NCI-H2196 treated with DMSO at 0.1 percent for 48 hours (cell line): ENCODE results near the gene LCLAT1.
A peak's percentile ranks its signal among the peaks of the same experiment; 100 is the strongest.
"Not testable (repeated sequence)": the region's sequence is repeated elsewhere in the genome, so short reads cannot be mapped to it uniquely, and the experiment has no call there.

ENCODE experiments used
- DNase-seq: peaks from one replicate; lab custom pipeline; 2025; ENCODE audit not compliant: unreplicated experiment; lab: John Stamatoyannopoulos, UW

LCLAT1 gene

DNA sequence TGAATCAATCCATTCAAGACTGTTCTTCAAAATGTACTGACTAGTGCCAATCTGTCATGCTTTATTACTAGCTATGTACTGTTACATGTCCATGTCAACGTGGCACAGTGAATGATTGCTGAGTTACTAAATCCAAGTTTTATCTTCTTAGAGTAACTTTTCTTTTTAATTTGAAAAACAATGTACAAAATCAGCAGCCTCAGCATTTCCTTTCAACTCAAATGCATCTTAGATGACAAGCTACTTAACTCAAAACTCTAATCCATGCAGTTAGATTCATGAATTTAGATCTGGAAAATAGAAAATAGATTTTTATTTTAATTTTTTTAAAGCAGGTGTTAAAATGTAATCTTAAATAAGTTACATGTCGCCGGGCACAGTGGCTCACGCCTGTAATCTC is 186.0 kb downstream of the LCLAT1 start:
- DNase-seq, result no peak

GRCh38 chr2:30636311-30636710 is 189.3 kb downstream of the LCLAT1 start:
- no peak for DNase-seq

DNA sequence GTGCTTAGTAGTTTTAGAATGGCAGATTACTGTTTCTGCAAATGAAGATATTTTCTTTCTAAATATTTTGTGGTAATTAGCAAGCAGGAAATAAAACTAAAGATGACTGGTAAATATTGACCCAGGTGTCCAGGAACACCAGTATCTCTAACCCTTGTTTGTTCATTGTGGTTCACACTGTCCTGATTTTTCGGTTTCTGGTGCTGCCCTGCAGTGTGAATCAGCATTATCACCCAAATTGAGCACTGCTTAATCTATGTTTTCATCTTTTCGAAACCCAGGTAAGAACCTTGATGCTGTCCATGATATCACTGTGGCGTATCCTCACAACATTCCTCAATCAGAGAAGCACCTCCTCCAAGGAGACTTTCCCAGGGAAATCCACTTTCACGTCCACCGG is 192.8 kb downstream of the LCLAT1 start:
- DNase-seq, result no peak

DNA sequence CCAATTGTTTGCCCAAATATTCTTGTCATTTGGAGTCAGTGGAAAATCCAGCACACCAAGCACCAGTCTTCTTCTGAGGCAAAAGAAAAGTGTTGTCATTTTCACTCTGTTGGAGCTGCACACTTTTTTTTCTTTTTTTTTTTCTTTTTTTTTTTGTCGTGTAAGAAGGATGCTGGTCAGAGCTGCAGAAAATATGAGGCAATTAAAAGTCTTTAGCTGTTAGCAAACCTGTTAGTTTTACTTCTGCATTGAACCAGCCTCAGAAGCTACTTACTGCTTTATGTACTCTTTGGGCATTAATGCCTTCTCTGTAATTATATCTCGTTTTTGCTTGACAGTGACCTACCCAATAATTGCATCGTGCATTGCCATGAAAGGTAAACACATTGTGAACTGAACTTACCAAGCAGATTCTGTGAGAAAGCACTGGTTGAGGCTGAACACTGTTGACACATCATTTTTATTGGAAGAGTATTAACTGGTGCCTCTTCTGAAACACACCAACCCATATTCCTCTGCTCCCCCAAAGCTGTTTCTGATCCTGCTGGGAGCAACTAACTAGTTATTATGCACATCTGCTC is 194.8 kb downstream of the LCLAT1 start:
- no peak for DNase-seq

DNA sequence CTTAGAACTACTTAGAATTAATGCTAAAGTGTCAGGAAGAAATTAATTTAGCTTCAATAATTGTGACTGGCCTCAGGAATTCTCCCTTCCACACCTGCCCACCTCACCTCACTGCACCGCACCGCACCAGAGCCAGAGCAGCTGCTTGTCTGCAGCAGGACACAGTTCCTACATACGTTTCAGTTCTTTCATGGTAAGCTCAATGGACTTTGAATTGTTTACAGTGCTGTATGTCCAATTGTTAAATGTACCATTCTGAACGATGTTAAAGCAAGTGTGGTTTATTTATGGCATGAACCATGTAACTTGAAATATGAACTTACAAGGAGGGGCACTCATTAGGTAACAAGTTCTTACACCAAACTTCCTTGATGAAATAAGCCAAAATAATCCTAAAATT is 196.0 kb downstream of the LCLAT1 start:
- DNase-seq, result not testable (repeated sequence)

- DNase-seq, result no peak
These were observed 196.6 kb downstream of the LCLAT1 start for GRCh38 chr2:30643674-30644073.

DNA sequence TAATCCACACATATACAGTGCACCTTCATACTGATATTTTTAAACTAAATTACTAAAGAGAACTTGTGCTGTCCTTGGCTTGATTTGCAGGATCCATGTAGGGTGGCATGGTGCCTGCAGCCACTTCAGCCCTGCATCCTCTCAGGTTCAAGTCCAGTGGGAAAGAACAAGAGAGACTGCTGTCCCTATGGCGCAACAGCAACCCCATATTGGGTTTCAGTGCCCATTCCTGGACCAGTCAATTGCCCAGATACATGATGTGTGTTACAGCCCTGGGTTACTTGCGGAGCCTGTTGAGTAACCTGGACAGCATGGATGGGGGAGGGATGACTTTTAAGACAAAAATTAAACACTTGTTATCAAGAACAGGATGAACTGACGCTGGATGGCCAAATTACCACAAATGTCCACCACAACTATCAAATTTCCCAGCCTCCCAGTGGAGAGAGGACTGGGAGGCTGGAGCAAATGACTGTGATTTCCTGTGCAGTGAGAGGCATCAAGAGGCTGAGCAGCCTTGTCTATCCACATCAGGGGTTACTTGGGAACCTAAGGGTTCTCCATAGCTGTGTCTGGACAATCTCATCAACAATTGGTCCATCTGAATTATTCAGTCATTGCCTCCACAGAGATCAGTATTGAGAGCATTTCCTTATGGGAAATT is 198.2 kb downstream of the LCLAT1 start:
- DNase-seq, result peak; percentile 87

GRCh38 chr2:30645745-30646119 is 198.7 kb downstream of the LCLAT1 start:
- no peak for DNase-seq

GRCh38 chr2:30647752-30648457 is 200.9 kb downstream of the LCLAT1 start:
- DNase-seq, result no peak

DNA sequence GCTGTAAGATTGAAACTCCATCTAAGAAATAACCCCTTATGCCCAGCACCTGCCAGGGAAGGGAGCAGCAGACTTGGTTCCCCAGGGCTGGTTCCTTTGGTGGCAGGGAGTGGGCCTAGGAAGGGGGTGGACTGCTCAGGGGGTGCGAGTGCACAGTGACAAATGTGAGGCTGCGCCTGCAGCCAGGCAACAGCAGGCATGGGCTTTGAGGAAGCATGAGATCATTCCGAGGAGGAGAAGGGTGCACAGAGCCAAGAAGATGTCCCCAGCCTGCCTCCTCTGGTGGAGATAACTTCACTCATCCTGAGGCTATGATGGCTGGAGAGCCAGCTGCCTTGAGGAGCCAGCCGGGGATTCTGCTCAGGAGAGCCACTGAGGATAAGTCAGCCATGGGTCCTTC is 202.2 kb downstream of the LCLAT1 start:
- no peak for DNase-seq

DNA sequence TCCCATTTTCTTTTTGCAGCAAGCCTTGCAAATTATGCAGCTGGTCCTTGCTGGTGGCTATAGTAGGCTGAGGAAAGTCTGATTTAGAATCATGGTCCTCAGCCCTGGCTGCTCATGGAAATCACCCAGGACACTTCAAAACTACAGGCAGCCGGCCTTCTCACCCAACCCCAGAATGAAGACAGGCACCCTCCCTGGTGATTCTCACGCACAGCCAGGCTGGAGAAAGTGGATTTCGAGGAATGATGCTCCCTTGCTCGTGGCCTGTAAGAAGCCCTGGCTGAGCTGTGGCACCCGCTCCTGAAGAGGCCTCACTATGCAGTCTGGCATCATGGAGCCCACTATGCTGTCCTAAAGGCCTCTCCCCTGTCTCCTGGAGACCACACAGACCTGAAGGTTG is 202.8 kb downstream of the LCLAT1 start:
- no peak for DNase-seq

GRCh38 chr2:30652271-30652915 is 205.3 kb downstream of the LCLAT1 start:
- DNase-seq, result no peak

DNA sequence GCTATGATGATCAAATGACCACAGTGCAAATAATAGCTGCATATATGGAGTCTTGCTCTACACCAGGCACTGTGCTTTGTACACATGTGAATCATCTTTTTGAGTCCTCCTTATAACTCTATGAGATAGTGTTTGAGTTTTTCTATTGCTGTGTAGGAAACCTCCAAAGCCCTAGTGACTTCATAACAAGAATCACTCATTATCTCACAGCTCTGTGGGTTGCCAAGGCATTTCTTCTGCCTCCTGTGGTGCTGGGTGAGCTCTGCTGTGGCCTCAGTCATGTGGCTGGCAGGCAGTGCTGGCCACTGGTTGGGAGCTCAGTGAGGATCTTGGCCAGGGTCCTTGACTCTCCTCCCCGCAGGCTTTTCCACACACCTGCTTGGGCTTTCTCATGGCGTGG is 206.8 kb downstream of the LCLAT1 start:
- no peak for DNase-seq

DNA sequence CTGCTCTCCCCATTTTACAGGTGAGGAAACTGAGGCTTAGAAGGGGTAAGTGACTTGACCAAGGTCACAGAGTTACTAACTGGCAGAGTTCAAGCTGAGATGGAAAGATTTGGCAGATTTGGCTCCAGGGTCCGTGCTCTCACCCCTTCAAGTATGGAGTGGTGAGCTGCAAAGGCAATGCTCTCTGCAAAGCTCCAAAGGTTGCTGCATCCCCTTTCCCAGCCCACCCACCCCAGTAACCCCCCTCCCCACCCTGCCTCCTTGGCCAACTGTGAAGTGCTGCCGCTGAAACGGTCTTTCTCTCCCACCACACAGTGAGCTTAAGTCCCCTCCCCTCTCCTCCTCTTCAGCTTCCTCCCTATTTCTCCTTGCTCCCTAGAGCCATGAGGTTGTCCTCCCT is 207.4 kb downstream of the LCLAT1 start:
- DNase-seq, result no peak

- no peak for DNase-seq
These were observed 208.2 kb downstream of the LCLAT1 start for GRCh38 chr2:30655211-30655610.

GRCh38 chr2:30655660-30656059 is 208.6 kb downstream of the LCLAT1 start:
- no peak for DNase-seq

DNA sequence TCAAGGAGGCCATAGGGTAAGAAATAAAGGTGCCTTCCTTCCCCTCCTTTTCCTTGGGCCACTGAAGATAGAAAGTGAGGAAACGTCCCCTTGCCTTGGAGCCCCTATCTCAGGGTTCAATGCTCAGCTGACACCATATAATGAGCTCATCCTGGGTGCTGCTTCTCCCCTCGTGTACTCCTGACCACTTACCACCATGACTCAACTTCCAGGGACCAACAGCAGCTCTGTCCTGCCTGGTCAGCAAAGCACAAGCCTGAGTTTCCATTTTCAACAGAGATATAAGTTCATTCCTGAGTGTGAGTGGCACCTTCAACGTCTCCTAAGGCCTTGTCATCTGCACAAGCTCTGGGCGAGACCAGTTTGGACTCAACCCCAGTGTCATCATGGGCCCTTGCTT is 209.0 kb downstream of the LCLAT1 start:
- no peak for DNase-seq

GRCh38 chr2:30661173-30662107 is 214.4 kb downstream of the LCLAT1 start:
- no peak for DNase-seq

- DNase-seq, result peak; percentile 19
These were observed 215.5 kb downstream of the LCLAT1 start for GRCh38 chr2:30662268-30663131.

DNA sequence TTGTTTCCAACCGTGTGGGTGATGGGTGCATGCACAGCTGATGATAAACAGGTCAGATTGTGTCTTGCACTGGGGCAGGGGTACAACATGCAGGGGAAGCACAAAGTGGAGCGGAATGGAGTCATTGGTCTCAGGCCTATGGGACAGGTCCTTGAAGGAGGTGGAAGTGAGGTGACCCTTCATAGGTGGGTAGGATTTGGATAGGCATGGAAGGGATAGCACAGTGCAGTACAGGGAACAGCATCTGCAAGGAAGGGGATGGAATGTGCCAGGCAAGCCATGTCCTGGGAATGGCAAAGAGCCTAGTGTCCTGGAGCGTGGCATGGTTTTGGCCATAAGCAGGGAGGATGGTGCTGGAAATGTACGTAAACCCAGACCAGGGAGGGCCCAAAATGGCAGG is 216.3 kb downstream of the LCLAT1 start:
- DNase-seq, result no peak
